ENCODE results near the gene ZFP3.

GRCh38 chr17:5034651-5035050 is 43.6 kb upstream of the ZFP3 start:
- TF ChIP-seq POLR2A (IDR thresholded peaks at IDR 0.05) (no peak), CTCF (IDR thresholded peaks at IDR 0.05) (no peak), POLR2AphosphoS5 (IDR thresholded peaks at IDR 0.05) (no peak), EP300 (IDR thresholded peaks at IDR 0.05) (no peak)
